HepG2 (cell line): ENCODE measurements around the gene GPR6. TPM values are rescaled to one million over a fixed set of nuclear protein-coding genes. Genes with fewer than 3 reads are reported as not detected.

Experiments used
- ATAC-seq: fragments of 200-7000 bp; cut with Tn5 transposase; 3 replicates; pipeline ENCODE4 v1.9.1; 2020; ENCODE audit warnings: mild to moderate bottlenecking, moderate library complexity
- BruUV-seq: library from RNA; stranded (reverse); fragments of 400-500 nt; replicated peaks from 2 replicates; lab custom pipeline; 2021; lab: Mats Ljungman, UMichigan
- CTCF ChIA-PET: fragments of 300-600 bp; formaldehyde crosslinking; extraction: SDS; loops from one replicate; lab custom pipeline; 2021; ENCODE audit warnings: low total read pairs, inconsistent platforms, low intra/inter-chr PET ratio; lab: Yijun Ruan, JAX
- POLR2A ChIA-PET: fragments of 350-600 bp; sonication (Branson Sonifier 250); formaldehyde crosslinking; loops from one replicate; lab custom pipeline; 2020; ENCODE audit warnings: antibody characterized with exemption, inconsistent platforms; lab: Yijun Ruan, JAX
- DNase-seq: peaks from one replicate; pipeline ENCODE4 v3.0.0-alpha.2; 2015; ENCODE audit warnings: low spot score
- FAIRE-seq: peaks from 3 replicates; lab custom pipeline; 2011; peaks lifted over from hg19 to GRCh38; lab: Jason Lieb, UNC
- H2AFZ ChIP-seq: one replicate; pipeline ENCODE4 v1.6.1; 2011; ENCODE audit warnings: low read length, inconsistent platforms
- H3K27ac ChIP-seq: fragments of 300-600 bp; 3 replicates; pipeline ENCODE4 v1.8.0; 2011; ENCODE audit warnings: mixed run types, mild to moderate bottlenecking, mixed read lengths, low read length, inconsistent platforms; ENCODE audit not compliant: insufficient read depth; ENCODE audit errors: extremely low read length
- H3K27me3 ChIP-seq, 2 experiments: fragments of 200-600 bp in 1 of 2; 2 replicates in 1 of 2; 3 replicates in 1 of 2; pipeline versions ENCODE4 v1.6.0 to v1.8.0; 2011; ENCODE audit warnings: low read length in 2 of 2, mild to moderate bottlenecking in 2 of 2, moderate library complexity in 2 of 2, inconsistent platforms in 1 of 2; ENCODE audit not compliant: insufficient read depth in 2 of 2, control insufficient read depth in 1 of 2
- H3K36me3 ChIP-seq, 2 experiments: fragments of 200-600 bp in 1 of 2; replicated peaks in 1 of 2; 2 replicates in 1 of 2; 3 replicates in 1 of 2; pipeline versions ENCODE4 v1.5.1 to v1.8.0; 2011; ENCODE audit warnings: low read length in 2 of 2, inconsistent platforms in 1 of 2; ENCODE audit not compliant: insufficient read depth in 2 of 2, control insufficient read depth in 1 of 2
- H3K4me1 ChIP-seq: 2 replicates; pipeline ENCODE4 v1.5.1; 2012; ENCODE audit warnings: low read length, inconsistent platforms; ENCODE audit not compliant: insufficient read depth
- H3K4me2 ChIP-seq: 2 replicates; pipeline ENCODE4 v1.6.0; 2011; ENCODE audit warnings: low read depth, low read length, inconsistent platforms
- H3K4me3 ChIP-seq, 3 experiments: fragments of 200-600 bp in 1 of 3; sonication (generic), shearing (Covaris generic) in 1 of 3; replicated peaks in 1 of 3; 2 replicates each; pipeline ENCODE4 v1.5.1; 2011 to 2016; ENCODE audit warnings: low read length in 3 of 3, inconsistent platforms in 2 of 3, low read depth in 2 of 3, mild to moderate bottlenecking in 2 of 3, control low read depth in 1 of 3, mixed read lengths in 1 of 3; ENCODE audit not compliant: insufficient read depth in 1 of 3
- H3K79me2 ChIP-seq: one replicate; pipeline ENCODE4 v1.6.1; 2011; ENCODE audit warnings: low read length, inconsistent platforms; ENCODE audit not compliant: insufficient read depth
- H3K9ac ChIP-seq: 2 replicates; pipeline ENCODE4 v1.6.0; 2011; ENCODE audit warnings: mild to moderate bottlenecking, low read depth, low read length, inconsistent platforms; ENCODE audit not compliant: insufficient read depth
- H3K9me3 ChIP-seq: 2 replicates; pipeline ENCODE4 v1.5.1; 2012; ENCODE audit warnings: mild to moderate bottlenecking, low read length
- H4K20me1 ChIP-seq: 2 replicates; pipeline ENCODE4 v1.6.0; 2011; ENCODE audit warnings: inconsistent platforms, mild to moderate bottlenecking, low read length, moderate library complexity; ENCODE audit not compliant: insufficient read depth
- POLR2AphosphoS5 ChIP-seq: IDR thresholded peaks from 2 replicates; pipeline ENCODE4 v1.6.1; 2012; ENCODE audit warnings: low read depth, low read length
- RBAK ChIP-seq: sonication (generic); formaldehyde crosslinking; IDR thresholded peaks from 2 replicates; pipeline ENCODE4 v1.5.1; 2020; ENCODE audit warnings: mild to moderate bottlenecking, missing genetic modification reagents
- ZNF34 ChIP-seq: sonication (generic); formaldehyde crosslinking; IDR thresholded peaks from 2 replicates; pipeline ENCODE4 v1.4.0; 2020; ENCODE audit warnings: mild to moderate bottlenecking, missing genetic modification reagents, borderline replicate concordance
- WGBS: methylation state at CpG from one replicate; pipeline ENCODE4 v1.1.6; 2017; ENCODE audit warnings: low lambda C conversion rate; 5-methylcytosine and 5-hydroxymethylcytosine counted together
- in situ Hi-C: cut with HindIII; loops from 2 replicates; pipeline ENCODE4 v1.10.0; 2017; ENCODE audit warnings: low pct_unique_long_range_greater_than_20kb; ENCODE audit not compliant: extremely low pct_ligation_motif_present
- intact Hi-C: fragments of 100-400 bp; cut with micrococcal nuclease; formaldehyde crosslinking; loops from one replicate; pipeline ENCODE4 v1.10.0; 2022; ENCODE audit not compliant: unreplicated experiment
- polyA plus RNA-seq, 8 experiments: library from polyadenylated mRNA; depleted of rRNA in 3 of 8; stranded (reverse) in 7 of 8; unstranded in 1 of 8; fragments of >200 nt; fragmentation: Illumina TruSeq in 4 of 8; extraction: Trizol in 4 of 8; gene quantifications; 2 replicates each; pipeline versions ENCODE4 v1.2.1 to v1.2.3, GENCODE V29; 2011 to 2016; ENCODE audit warnings: low read depth in 4 of 8, missing spikeins in 1 of 8, mixed read lengths in 1 of 8; ENCODE audit not compliant: insufficient read depth in 1 of 8
- total RNA-seq, 5 experiments: library from RNA; depleted of rRNA; stranded (reverse); fragments of >200 nt; fragmentation: Illumina TruSeq; extraction: Trizol; gene quantifications; 2 replicates each; pipeline ENCODE4 v1.2.3, GENCODE V29; 2016; ENCODE audit warnings: low read depth in 1 of 5
- TF ChIP-seq, protein P1 (sequence below): sonication (generic); formaldehyde crosslinking; IDR thresholded peaks from 2 replicates; pipeline ENCODE4 v1.4.0; 2020; ENCODE audit warnings: missing genetic modification reagents, borderline replicate concordance
- TF ChIP-seq, protein P2 (sequence below): sonication (generic); formaldehyde crosslinking; IDR thresholded peaks from 2 replicates; pipeline ENCODE4 v1.5.0; 2020; ENCODE audit warnings: mild to moderate bottlenecking, missing genetic modification reagents
- TF ChIP-seq, protein P3 (sequence below): IDR thresholded peaks from 2 replicates; pipeline ENCODE4 v1.6.1; 2012; ENCODE audit warnings: inconsistent platforms

GPR6 gene
- total and polyA plus RNA-seq, 2 of the 13 experiments (the other 11 are each of a cell fraction or from before 2014, with no cell fraction given): not detected

DNA sequence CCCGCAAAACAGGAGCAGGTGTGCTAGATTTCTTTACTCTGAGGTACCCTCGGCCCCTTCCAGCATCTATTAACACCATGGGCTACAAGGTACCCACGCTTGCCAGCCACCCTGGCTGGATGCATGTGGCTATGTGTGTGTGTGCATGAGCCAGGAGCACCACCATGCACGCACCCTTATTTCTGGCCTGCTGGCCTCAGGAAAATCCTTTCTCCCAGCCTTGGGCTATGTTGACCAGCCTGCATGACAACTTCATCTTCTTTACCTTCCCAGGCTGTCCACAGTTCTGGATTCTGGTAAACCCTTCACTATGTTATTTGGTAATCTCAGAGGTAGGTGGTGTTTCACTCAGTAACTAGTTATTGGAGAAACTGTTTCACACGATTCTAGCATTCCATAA is 40.4 kb downstream of the GPR6 start:
- DNase-seq: no peak
- Histone ChIP-seq H3K4me3 (no peak overlapping the region), H3K9me3 (no peaks in the 10 kb centered on the region), H3K36me3 (no peaks in the 10 kb centered on the region), H3K9ac (no peak overlapping the region), H3K27me3 (peaks cover 0 to 13% of the 10 kb centered on the region in 2 experiments; a peak in 3 of 5 replicates), H3K79me2 (no peaks in the 10 kb centered on the region), H3K4me1 (no peaks in the 10 kb centered on the region), H4K20me1 (no peaks in the 10 kb centered on the region), H3K27ac (no peak overlapping the region), H3K4me2 (no peak overlapping the region), H2AFZ (no peak overlapping the region)
- intact Hi-C loops: no loop called here
- no peak for FAIRE-seq
- ChIA-PET POLR2A (no interaction called here), CTCF (no interaction called here)
- BruUV-seq: no TSS peak
- in situ Hi-C loops: no loop called here
- TF ChIP-seq POLR2AphosphoS5 (no peak), ZNF34 (CRISPR knock-in tag) (no peak), RBAK (no peak)
- TF ChIP-seq, protein P1, sequence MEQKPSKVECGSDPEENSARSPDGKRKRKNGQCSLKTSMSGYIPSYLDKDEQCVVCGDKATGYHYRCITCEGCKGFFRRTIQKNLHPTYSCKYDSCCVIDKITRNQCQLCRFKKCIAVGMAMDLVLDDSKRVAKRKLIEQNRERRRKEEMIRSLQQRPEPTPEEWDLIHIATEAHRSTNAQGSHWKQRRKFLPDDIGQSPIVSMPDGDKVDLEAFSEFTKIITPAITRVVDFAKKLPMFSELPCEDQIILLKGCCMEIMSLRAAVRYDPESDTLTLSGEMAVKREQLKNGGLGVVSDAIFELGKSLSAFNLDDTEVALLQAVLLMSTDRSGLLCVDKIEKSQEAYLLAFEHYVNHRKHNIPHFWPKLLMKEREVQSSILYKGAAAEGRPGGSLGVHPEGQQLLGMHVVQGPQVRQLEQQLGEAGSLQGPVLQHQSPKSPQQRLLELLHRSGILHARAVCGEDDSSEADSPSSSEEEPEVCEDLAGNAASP (CRISPR knock-in tag): no peak
- TF ChIP-seq, protein P2, sequence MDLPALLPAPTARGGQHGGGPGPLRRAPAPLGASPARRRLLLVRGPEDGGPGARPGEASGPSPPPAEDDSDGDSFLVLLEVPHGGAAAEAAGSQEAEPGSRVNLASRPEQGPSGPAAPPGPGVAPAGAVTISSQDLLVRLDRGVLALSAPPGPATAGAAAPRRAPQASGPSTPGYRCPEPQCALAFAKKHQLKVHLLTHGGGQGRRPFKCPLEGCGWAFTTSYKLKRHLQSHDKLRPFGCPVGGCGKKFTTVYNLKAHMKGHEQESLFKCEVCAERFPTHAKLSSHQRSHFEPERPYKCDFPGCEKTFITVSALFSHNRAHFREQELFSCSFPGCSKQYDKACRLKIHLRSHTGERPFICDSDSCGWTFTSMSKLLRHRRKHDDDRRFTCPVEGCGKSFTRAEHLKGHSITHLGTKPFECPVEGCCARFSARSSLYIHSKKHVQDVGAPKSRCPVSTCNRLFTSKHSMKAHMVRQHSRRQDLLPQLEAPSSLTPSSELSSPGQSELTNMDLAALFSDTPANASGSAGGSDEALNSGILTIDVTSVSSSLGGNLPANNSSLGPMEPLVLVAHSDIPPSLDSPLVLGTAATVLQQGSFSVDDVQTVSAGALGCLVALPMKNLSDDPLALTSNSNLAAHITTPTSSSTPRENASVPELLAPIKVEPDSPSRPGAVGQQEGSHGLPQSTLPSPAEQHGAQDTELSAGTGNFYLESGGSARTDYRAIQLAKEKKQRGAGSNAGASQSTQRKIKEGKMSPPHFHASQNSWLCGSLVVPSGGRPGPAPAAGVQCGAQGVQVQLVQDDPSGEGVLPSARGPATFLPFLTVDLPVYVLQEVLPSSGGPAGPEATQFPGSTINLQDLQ: no peak
- TF ChIP-seq, protein P3, sequence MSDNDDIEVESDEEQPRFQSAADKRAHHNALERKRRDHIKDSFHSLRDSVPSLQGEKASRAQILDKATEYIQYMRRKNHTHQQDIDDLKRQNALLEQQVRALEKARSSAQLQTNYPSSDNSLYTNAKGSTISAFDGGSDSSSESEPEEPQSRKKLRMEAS: no peak
- WGBS: 7% methylated on average over 4 of the region's 5 CpGs
- ATAC-seq: no peak
